Cardiac muscle cell (in vitro differentiated cells and primary cell): Measurements from ENCODE around the gene SLC7A7. TPM values are rescaled to one million over a fixed set of nuclear protein-coding genes. Genes with fewer than 3 reads are reported as not detected.
"Not testable (repeated sequence)": the region's sequence is repeated elsewhere in the genome, so short reads cannot be mapped to it uniquely, and the experiment has no call there.

Experiments used
- DNase-seq, 2 donors: peaks; one replicate each; pipeline versions ENCODE4 v3.0.0 to v3.0.0-alpha.2; 2010 to 2017; ENCODE audit warnings: low read depth in 1 of 2, low spot score in 1 of 2
- H3K27ac ChIP-seq: fragments of 200-600 bp; sonication (generic); 2 replicates; pipeline ENCODE4 v1.5.1; 2016
- H3K27me3 ChIP-seq: fragments of 200-600 bp; sonication (generic); 2 replicates; pipeline ENCODE4 v1.6.0; 2016; ENCODE audit warnings: control low read depth
- H3K36me3 ChIP-seq: fragments of 200-600 bp; sonication (generic); 2 replicates; pipeline ENCODE4 v1.5.1; 2016; ENCODE audit warnings: control low read depth
- H3K4me1 ChIP-seq: fragments of 200-600 bp; sonication (generic); 2 replicates; pipeline ENCODE4 v1.8.1; 2017; ENCODE audit warnings: low read depth, mild to moderate bottlenecking, mixed run types
- H3K4me3 ChIP-seq: fragments of 200-600 bp; sonication (generic); 2 replicates; pipeline ENCODE4 v1.5.1; 2016; ENCODE audit warnings: mild to moderate bottlenecking
- H3K9me3 ChIP-seq: fragments of 200-600 bp; sonication (generic); 2 replicates; pipeline ENCODE4 v1.5.1; 2017; ENCODE audit warnings: low read depth, mild to moderate bottlenecking, control low read depth
- CTCF ChIP-seq: IDR thresholded peaks from 2 replicates; pipeline ENCODE4 v1.5.1; 2012; ENCODE audit warnings: low read depth, mild to moderate bottlenecking, low read length
- polyA plus RNA-seq: library from polyadenylated mRNA; unstranded; fragments of >200 nt; fragmentation: Nextera tagmentation; extraction: Ambion mirVana; gene quantifications from 2 replicates; pipeline ENCODE4 v1.2.1, GENCODE V29; 2016
- total RNA-seq: library from RNA; depleted of rRNA; stranded (reverse); fragments of >200 nt; gene quantifications from 2 replicates; pipeline ENCODE4 v1.2.3, GENCODE V29; 2016

The SLC7A7 gene
- total and polyA plus RNA-seq, 2 experiments from 2014 or later, result 1.9 to 2.3 TPM

GRCh38 chr14:22852940-22853767 is 37.9 kb upstream of the SLC7A7 start:
- Histone ChIP-seq H3K9me3 (no peaks in the 10 kb centered on the region), H3K27ac (no peak overlapping the region)
- peak; percentile 81 for TF ChIP-seq CTCF

DNA sequence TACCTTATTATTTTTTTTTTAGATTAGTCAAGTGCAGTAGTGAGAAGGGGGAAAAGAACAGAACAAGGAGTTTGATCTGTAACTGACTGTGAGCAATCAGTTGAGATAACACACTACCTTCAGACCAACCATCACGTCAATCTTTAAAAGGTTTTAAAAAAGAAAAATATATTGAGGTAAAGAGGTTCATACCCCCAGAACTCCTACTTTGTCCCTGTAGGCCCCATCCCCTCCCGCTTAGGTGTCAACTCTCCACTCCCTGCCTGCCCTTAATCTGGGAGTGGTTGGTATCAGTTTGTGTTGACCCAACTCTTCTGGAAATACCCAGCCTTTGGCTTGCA is 37.3 kb upstream of the SLC7A7 start:
- H3K4me3 ChIP-seq, result no peak overlapping the region
- no peak for DNase-seq
- H3K27me3 ChIP-seq, result no peaks in the 10 kb centered on the region
- TF ChIP-seq CTCF, result no peak
- H3K36me3 ChIP-seq, result no peaks in the 10 kb centered on the region
- no peaks in the 10 kb centered on the region for H3K4me1 ChIP-seq
- no peaks in the 10 kb centered on the region for H3K9me3 ChIP-seq
- no peak overlapping the region for H3K27ac ChIP-seq

More at GRCh38 chr14:22852940-22853767, 37.9 kb upstream of the SLC7A7 start:
- Histone ChIP-seq H3K4me3 (peak overlapping the region; percentile 37), H3K4me1 (no peaks in the 10 kb centered on the region), H3K36me3 (no peaks in the 10 kb centered on the region), H3K27me3 (no peaks in the 10 kb centered on the region)
- peak; percentile 84 to 92 for DNase-seq

DNA sequence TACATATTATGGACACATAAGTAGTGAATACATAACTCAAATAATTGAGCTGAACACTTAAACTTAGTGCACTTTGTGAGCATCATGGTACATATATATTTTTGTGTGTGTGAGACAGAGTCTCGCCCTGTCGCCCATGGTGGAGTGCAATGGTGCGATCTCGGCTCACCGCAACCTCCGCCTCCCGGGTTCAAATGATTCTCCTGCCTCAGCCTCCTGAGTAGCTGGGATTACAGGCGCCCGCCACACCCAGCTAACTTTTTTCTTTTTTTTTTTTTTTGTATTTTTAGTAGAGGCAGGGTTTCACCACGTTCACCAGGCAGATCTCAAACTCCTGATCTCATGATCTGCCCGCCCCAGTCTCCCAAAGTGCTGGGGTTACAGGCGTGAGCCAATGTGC is 36.9 kb upstream of the SLC7A7 start:
- H3K27ac ChIP-seq, H3K27me3 ChIP-seq, H3K4me3 ChIP-seq, H3K36me3 ChIP-seq, DNase-seq, H3K4me1 ChIP-seq, H3K9me3 ChIP-seq: not testable (repeated sequence)

DNA sequence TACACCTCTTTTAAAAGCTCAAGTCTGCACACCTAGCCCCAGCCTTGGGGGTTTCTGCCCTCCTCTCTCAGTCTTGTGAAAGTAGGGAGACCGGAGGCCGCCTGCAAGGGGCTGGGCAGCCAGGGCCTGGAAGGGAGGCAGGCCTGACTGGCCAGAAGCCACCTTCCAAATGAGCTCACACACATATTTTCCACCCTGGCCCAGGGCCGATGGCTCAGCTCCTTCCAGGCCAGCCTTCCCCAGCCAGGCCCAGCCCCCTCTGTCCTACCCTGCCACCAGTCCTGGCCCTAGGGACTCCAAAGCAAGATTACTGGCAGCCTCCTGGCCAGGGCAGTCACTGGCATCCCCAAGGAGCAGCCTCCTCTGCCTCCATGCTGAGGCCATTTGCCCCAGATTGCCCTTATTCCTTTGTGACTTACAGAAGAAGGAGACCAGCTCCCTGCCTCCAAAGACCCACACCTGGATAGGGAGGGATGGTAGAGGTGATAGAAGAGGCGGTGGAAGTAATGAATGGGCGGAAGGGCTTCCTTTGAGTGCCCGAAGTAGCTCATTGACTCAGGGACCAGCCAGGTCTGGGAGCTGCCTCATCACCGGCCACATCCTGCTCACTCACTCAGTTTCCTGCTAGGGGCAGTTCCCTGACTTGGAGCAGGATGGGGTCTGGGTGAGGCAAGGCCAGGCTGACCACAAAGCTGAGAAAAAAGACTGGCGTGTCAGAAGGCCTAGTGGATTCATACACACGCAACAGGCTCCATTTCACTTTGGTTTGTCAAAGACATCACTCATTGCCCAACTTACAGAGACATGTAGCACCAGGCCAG is 35.9 kb upstream of the SLC7A7 start:
- TF ChIP-seq CTCF, result no peak
- Histone ChIP-seq H3K4me1 (no peaks in the 10 kb centered on the region), H3K27ac (no peak overlapping the region), H3K4me3 (no peak overlapping the region), H3K27me3 (no peaks in the 10 kb centered on the region), H3K9me3 (no peaks in the 10 kb centered on the region), H3K36me3 (no peaks in the 10 kb centered on the region)
- peak in 1 of 2 donors; percentile 97 for DNase-seq

DNA sequence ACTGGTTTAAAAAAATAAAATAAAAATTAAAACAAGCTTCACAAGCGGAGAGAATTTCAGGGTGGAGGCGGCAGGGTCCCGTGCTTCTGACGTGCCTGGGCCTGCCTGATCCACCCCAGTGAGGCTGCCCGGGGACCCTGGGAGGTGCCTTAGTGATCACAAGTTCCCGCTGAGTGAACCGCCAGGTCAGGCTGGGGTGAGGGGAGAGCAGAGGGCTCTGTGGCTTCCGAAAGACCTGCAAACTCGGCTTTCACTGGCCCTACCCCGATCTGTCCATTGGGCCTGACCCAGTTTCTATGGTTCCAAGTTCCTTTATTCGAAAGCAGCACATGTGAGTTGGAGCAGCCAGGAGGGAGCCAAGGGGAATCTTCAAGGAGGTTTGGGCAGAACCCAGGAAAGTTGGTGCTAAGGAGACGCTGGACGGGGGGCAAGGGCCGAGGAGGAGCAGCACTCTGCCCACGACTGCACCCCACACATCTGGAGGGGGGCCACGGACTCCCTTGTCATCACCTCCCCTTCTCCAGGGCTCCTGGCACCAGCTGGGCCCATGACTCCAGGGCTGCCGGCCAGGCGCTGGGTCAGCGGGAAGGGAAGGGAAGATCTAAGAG is 34.1 kb upstream of the SLC7A7 start:
- no peaks in the 10 kb centered on the region for H3K9me3 ChIP-seq
- no peaks in the 10 kb centered on the region for H3K4me1 ChIP-seq
- no peak for TF ChIP-seq CTCF
- H3K27ac ChIP-seq, result no peak overlapping the region
- no peaks in the 10 kb centered on the region for H3K27me3 ChIP-seq
- no peaks in the 10 kb centered on the region for H3K36me3 ChIP-seq
- peak in 1 of 2 donors; percentile 86 for DNase-seq
- H3K4me3 ChIP-seq, result no peak overlapping the region
